Right lobe of liver (tissue), 4 donors: Measurements from ENCODE around the gene ANLN.

Source experiments
- CTCF ChIP-seq, 4 donors: fragments of 200-600 bp in 3 of 4; fragments of 450-650 bp in 1 of 4; IDR thresholded peaks; one replicate each; pipeline versions ENCODE4 v1.5.1 to v1.8.0; 2016 to 2022; ENCODE audit warnings: antibody characterized with exemption in 4 of 4, mild to moderate bottlenecking in 2 of 4
- POLR2A ChIP-seq: fragments of 450-650 bp; IDR thresholded peaks from one replicate; pipeline ENCODE4 v1.6.1; 2017; ENCODE audit warnings: antibody characterized with exemption, mild to moderate bottlenecking
- donor health status: DM: no; HTN: no; CAD: no.
- donor health status: DM: no; HTN: no; CAD: no.
- donor health status: DM: no; HTN: yes; CAD: no.

GRCh38 chr7:36372156-36372555 is 17.5 kb upstream of the ANLN start:
- TF ChIP-seq CTCF (IDR thresholded peaks at IDR 0.05) (no peak), POLR2A (no peak)
